ENCODE measurements around the gene HDAC1. TPM values are rescaled to one million over a fixed set of nuclear protein-coding genes. Genes with fewer than 3 reads are reported as not detected.

Gene HDAC1
- total and polyA plus RNA-seq, 2 of the 13 experiments (the other 11 are each of a cell fraction or from before 2014, with no cell fraction given): 93.5 to 189 TPM

DNA sequence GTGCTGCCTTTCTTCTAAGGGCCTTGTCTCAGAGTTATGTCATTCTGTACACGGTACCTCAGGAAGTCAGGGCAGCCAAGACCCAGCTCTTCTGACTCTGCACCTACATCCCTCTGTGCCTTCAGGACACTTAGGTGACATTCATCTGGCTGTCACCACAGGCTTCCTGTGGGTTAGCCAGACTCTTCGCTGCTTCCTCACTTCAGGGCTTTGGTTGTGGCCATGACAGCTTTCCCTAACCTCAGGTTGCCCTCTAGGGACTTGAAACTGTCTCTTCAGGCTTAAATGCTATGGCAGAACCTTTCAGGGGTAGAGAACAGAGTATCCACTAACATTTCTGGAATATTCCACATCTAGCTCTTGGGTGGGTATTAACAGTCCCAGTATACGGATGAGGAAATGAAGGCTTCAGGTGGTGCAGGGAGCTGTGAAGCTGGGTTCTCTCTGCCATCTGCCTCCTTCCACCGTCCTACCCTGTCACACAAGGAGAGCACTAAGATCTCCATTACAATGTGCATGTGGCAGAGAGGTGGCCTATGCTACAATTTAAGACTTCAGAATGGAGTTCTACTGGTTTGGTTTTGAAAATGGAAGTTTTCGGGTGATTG is 80.4 kb downstream of the HDAC1 start (continued):
- TF ChIP-seq HMGXB3 (CRISPR knock-in tag; IDR thresholded peaks at IDR 0.05; ENCODE audit: borderline replicate concordance) (no peak), GPN1 (CRISPR knock-in tag; IDR thresholded peaks at IDR 0.05; ENCODE audit: borderline replicate concordance) (no peak), RBFOX2 (IDR thresholded peaks at IDR 0.05; ENCODE audit: low read depth, low read length) (0 out of 2 replicates have a peak, but pooled peaks have one; percentile 5), ATF3 (CRISPR knock-in tag; IDR thresholded peaks at IDR 0.05) (no peak), ZNF547 (CRISPR knock-in tag; IDR thresholded peaks at IDR 0.05) (no peak), RAD51 (IDR thresholded peaks at IDR 0.05; ENCODE audit: borderline replicate concordance) (no peak), CTCF (CRISPR knock-in tag; IDR thresholded peaks at IDR 0.05) (peak; percentile 47), ZNF224 (CRISPR knock-in tag; IDR thresholded peaks at IDR 0.05) (no peak), ZKSCAN1 (IDR thresholded peaks at IDR 0.05; ENCODE audit: low read length) (no peak), ZNF383 (CRISPR knock-in tag; IDR thresholded peaks at IDR 0.05; ENCODE audit: borderline replicate concordance) (no peak)
- TF ChIP-seq, protein P1, sequence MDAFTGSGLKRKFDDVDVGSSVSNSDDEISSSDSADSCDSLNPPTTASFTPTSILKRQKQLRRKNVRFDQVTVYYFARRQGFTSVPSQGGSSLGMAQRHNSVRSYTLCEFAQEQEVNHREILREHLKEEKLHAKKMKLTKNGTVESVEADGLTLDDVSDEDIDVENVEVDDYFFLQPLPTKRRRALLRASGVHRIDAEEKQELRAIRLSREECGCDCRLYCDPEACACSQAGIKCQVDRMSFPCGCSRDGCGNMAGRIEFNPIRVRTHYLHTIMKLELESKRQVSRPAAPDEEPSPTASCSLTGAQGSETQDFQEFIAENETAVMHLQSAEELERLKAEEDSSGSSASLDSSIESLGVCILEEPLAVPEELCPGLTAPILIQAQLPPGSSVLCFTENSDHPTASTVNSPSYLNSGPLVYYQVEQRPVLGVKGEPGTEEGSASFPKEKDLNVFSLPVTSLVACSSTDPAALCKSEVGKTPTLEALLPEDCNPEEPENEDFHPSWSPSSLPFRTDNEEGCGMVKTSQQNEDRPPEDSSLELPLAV (CRISPR knock-in tag; conservative IDR thresholded peaks at IDR 0.05; ENCODE audit: low read depth): no peak

All from HepG2 (cell line).